ENCODE measurements around the gene USP22.

USP22 gene

GRCh38 chr17:20992987-20993862 is 49.6 kb downstream of the USP22 start:
- no peak overlapping the region for H3K4me2 ChIP-seq
- H3K27ac ChIP-seq = no peak overlapping the region
- H3K9me3 ChIP-seq = no peaks in the 10 kb centered on the region
- no peak for TF ChIP-seq Cebpa-rat (IDR thresholded peaks at IDR 0.05)
- no peaks in the 10 kb centered on the region for H3K27me3 ChIP-seq
- 0 out of 2 replicates have a peak, but pooled peaks cover 4% of the 10 kb centered on the region for H3K4me1 ChIP-seq
- H3K36me3 ChIP-seq = peaks cover under 1% of the 10 kb centered on the region; the same call in 1 of the 2 replicates
- no peak overlapping the region for H3K4me3 ChIP-seq
- H3K9ac ChIP-seq = no peak overlapping the region
- peaks cover 23% of the 10 kb centered on the region for H4K20me1 ChIP-seq

GRCh38 chr17:20992416-20992815 is 50.4 kb downstream of the USP22 start:
- H3K9ac ChIP-seq = no peak overlapping the region
- no peaks in the 10 kb centered on the region for H3K9me3 ChIP-seq
- no peaks in the 10 kb centered on the region for H3K27me3 ChIP-seq
- 0 out of 2 replicates have a peak, but pooled peaks cover 4% of the 10 kb centered on the region for H3K4me1 ChIP-seq
- H4K20me1 ChIP-seq = peaks cover 15% of the 10 kb centered on the region
- TF ChIP-seq Cebpa-rat (IDR thresholded peaks at IDR 0.05) = no peak
- H3K27ac ChIP-seq = no peak overlapping the region
- no peaks in the 10 kb centered on the region for H3K36me3 ChIP-seq
- no peak overlapping the region for H3K4me2 ChIP-seq
- no peak overlapping the region for H3K4me3 ChIP-seq

- Histone ChIP-seq H4K20me1 (0 out of 2 replicates have a peak, but pooled peaks cover 5% of the 10 kb centered on the region), H3K4me2 (no peak overlapping the region), H3K9ac (no peak overlapping the region), H3K4me3 (no peak overlapping the region), H3K4me1 (0 out of 2 replicates have a peak, but pooled peaks cover 4% of the 10 kb centered on the region), H3K27ac (no peak overlapping the region), H3K9me3 (no peaks in the 10 kb centered on the region), H3K27me3 (no peaks in the 10 kb centered on the region), H3K36me3 (no peaks in the 10 kb centered on the region)
- TF ChIP-seq Cebpa-rat (IDR thresholded peaks at IDR 0.05) = no peak
Measured at GRCh38 chr17:20991276-20992037, 51.4 kb downstream of the USP22 start.

- Histone ChIP-seq H3K4me1 (0 out of 2 replicates have a peak, but pooled peaks cover 4% of the 10 kb centered on the region), H3K27ac (no peak overlapping the region), H4K20me1 (no peaks in the 10 kb centered on the region), H3K9ac (no peak overlapping the region), H3K36me3 (no peaks in the 10 kb centered on the region), H3K4me3 (no peak overlapping the region), H3K27me3 (no peaks in the 10 kb centered on the region), H3K9me3 (no peaks in the 10 kb centered on the region), H3K4me2 (no peak overlapping the region)
- TF ChIP-seq Cebpa-rat (IDR thresholded peaks at IDR 0.05) = no peak
Measured at GRCh38 chr17:20989991-20990855, 52.6 kb downstream of the USP22 start.

GRCh38 chr17:20989481-20989880 is 53.3 kb downstream of the USP22 start:
- Histone ChIP-seq H3K36me3 (no peaks in the 10 kb centered on the region), H3K27ac (no peak overlapping the region), H3K9me3 (no peaks in the 10 kb centered on the region), H3K27me3 (no peaks in the 10 kb centered on the region), H3K4me3 (no peak overlapping the region), H3K4me1 (0 out of 2 replicates have a peak, but pooled peaks cover 4% of the 10 kb centered on the region), H3K4me2 (no peak overlapping the region), H3K9ac (no peak overlapping the region), H4K20me1 (no peaks in the 10 kb centered on the region)
- TF ChIP-seq Cebpa-rat (IDR thresholded peaks at IDR 0.05) = no peak

GRCh38 chr17:20988896-20989295 is 53.9 kb downstream of the USP22 start:
- H3K9ac ChIP-seq = no peak overlapping the region
- no peak overlapping the region for H3K4me2 ChIP-seq
- H3K4me1 ChIP-seq = 0 out of 2 replicates have a peak, but pooled peaks cover 4% of the 10 kb centered on the region
- H4K20me1 ChIP-seq = no peaks in the 10 kb centered on the region
- no peak overlapping the region for H3K27ac ChIP-seq
- no peaks in the 10 kb centered on the region for H3K9me3 ChIP-seq
- H3K4me3 ChIP-seq = no peak overlapping the region
- no peaks in the 10 kb centered on the region for H3K27me3 ChIP-seq
- TF ChIP-seq Cebpa-rat (IDR thresholded peaks at IDR 0.05) = no peak
- H3K36me3 ChIP-seq = no peaks in the 10 kb centered on the region

GRCh38 chr17:20988001-20988636 is 54.7 kb downstream of the USP22 start:
- Histone ChIP-seq H4K20me1 (no peaks in the 10 kb centered on the region), H3K4me1 (0 out of 2 replicates have a peak, but pooled peaks cover 4% of the 10 kb centered on the region), H3K4me3 (no peak overlapping the region), H3K9ac (no peak overlapping the region), H3K27me3 (no peaks in the 10 kb centered on the region), H3K27ac (no peak overlapping the region), H3K9me3 (peaks cover 7% of the 10 kb centered on the region), H3K4me2 (no peak overlapping the region), H3K36me3 (no peaks in the 10 kb centered on the region)
- no peak for TF ChIP-seq Cebpa-rat (IDR thresholded peaks at IDR 0.05)

GRCh38 chr17:20987511-20987910 is 55.3 kb downstream of the USP22 start:
- no peak overlapping the region for H3K9ac ChIP-seq
- H3K4me1 ChIP-seq = 0 out of 2 replicates have a peak, but pooled peaks cover 4% of the 10 kb centered on the region
- H4K20me1 ChIP-seq = no peaks in the 10 kb centered on the region
- no peak for TF ChIP-seq Cebpa-rat (IDR thresholded peaks at IDR 0.05)
- H3K27me3 ChIP-seq = no peaks in the 10 kb centered on the region
- H3K9me3 ChIP-seq = peaks cover 7% of the 10 kb centered on the region
- no peak overlapping the region for H3K27ac ChIP-seq
- no peaks in the 10 kb centered on the region for H3K36me3 ChIP-seq
- no peak overlapping the region for H3K4me2 ChIP-seq
- H3K4me3 ChIP-seq = no peak overlapping the region

Data from BLaER1 (cell line).